CD4-positive, alpha-beta T cell treated with Interleukin-6 for 4 hours (primary cell): Measurements from ENCODE around the gene ART4.
A peak's percentile ranks its signal among the peaks of the same experiment; 100 is the strongest.

Experiments
- DNase-seq: peaks from one replicate; pipeline ENCODE4 v3.0.0-alpha.2; 2020; ENCODE audit warnings: mixed read lengths

Gene ART4, protein sequence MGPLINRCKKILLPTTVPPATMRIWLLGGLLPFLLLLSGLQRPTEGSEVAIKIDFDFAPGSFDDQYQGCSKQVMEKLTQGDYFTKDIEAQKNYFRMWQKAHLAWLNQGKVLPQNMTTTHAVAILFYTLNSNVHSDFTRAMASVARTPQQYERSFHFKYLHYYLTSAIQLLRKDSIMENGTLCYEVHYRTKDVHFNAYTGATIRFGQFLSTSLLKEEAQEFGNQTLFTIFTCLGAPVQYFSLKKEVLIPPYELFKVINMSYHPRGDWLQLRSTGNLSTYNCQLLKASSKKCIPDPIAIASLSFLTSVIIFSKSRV

DNA sequence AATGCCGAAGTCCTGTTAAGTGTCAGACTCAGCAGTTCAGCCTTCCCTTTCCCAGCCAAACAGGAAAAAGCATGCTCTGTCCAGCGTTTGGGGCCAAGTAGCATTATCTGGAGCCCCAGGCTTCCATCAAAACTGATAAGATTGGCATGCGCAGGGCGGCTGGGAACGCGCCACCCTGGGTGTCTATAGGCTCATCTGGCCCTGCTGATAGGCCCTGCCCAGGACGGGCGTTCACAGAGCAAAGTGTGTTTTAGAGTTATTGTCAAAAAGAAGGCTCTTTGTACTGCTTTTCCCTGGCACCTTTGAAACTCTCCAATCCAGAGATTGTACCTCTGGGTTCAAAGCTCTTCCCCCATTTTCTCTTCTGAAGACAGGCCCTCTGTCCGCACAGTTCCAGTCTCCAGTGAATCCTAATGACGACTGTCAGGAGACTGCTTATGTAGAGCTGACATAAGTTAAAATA, at the start of gene ART4:
Gene ART4, minus strand, starts transcription at position 102 of the 463 bp plus-strand sequence. CDS start 413 bp downstream, outside the sequence.
- DNase-seq, result no peak

DNA sequence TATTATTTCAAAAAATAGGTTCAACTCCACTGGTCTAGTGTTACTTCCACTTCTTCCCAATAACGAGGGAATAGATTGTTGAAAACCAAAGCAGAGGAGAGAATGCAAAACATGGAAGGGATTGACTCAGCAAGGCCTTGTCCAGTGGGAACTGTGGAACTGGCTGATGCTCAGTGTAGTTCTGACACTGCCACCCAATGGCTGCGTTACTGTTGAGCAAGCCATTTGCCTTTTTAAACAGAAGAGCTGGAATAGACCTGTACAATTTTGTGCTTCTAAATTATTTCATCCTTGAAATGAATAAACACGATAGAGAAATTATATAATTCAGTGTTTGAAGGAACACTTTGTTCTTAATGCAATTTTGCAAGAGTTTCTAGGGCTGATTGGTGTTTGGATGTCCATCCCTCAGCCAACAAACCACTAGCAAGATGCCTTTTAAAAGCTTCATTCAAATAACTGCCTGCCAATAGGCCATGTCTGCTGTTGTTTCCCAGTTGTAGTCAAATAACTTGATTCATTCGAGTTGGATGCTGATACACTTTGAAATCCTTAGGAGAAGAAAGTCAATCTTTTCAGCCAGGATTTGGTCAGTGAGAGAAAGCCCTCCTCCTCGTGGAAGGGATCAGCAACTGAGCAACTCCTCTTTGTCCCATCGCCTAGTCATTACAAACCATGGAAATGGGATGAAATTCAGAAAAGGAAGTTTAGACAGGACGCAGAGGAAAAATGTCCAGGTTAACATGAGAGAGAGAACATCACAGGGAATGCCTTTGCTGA, 49.6 kb upstream of the ART4 start:
- no peak for DNase-seq

DNA sequence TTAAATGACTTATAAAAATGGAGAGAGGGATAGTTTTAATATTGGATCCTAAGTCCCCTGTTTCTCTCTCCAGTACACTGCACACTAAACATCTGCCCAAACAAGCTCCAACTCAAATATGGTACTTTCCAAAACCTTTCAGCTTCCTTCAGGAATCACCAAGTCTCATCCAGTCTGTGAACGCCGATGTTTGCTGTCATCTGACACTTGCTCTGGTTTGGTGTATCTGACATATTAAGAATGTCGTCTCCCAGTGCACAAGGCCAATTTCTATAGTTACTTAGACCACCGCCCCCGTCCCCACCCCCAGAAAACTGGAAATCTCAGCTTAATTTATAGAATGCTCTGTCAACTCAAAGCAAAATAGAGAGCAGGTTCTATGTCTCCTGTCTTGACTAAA, 47.4 kb upstream of the ART4 start:
- no peak for DNase-seq

DNA sequence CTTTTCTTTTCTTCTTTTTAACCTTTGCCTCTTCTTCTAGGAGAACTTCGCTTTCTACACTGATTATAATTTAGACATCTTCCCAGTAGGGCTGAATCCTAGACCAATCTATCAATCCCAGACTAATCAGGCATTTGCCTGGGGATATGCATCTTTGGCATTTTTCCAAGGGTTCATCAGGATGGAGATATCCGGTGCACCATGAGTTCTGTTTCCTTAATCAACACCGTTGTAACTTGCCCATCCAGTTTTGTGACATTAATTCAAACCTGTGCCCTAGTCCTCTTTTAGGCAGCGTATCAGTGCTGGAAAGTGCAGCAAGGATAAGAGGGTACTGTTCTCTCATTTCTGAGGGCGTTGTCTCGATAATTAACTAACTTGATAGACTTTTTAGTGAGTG, 42.9 kb upstream of the ART4 start:
- DNase-seq, result no peak

DNA sequence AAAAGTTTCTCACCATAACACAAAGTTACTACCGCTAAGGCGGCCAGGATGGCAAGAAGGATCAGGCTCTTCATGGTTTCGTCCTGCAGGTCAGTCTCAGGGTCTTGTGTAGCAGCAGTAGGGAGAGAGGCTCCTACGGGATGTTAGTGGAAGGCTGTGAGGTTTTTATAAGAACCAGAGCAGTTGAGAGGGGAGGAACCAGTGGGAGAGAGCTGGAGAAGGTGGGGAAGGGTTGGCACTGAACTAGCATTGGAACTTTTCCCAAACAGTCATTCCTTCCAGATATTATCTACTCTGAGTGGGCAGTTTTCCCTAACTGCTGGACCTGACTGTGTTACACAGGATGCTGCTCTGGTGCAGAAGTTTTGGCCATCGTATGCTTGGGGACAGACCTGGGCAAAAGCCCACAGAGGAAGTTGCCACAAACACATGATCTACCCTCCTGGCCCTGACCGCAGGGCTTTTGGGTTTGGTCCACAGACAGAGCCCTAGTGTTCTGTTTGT, 42.4 kb upstream of the ART4 start, which contains the start of gene MGP:
Gene MGP, minus strand, starts transcription at position 137 of the 504 bp plus-strand sequence. Its CDS starts 63 bp downstream, at position 74.
- no peak for DNase-seq

DNA sequence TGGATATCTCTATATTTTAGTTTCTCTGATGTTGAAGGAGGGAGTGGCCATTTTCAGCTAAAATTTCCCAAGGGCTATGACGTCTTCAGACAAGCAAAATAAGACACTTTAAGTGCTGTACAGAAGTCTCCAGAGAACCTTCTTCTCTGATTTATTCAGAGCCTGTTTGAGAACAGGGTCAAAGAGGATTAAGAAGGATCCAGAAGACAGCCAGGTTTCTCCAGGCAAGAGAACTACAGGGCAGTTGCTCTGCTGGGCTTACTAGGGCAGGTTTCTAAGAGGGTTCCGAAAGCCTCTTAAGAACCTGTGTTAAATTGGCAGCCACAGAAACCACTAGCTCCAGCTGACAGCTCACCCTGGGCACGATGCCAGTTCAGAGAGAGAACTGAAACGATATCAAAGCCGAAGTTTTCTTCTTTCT, 41.1 kb upstream of the ART4 start:
- peak; percentile 92 for DNase-seq

DNA sequence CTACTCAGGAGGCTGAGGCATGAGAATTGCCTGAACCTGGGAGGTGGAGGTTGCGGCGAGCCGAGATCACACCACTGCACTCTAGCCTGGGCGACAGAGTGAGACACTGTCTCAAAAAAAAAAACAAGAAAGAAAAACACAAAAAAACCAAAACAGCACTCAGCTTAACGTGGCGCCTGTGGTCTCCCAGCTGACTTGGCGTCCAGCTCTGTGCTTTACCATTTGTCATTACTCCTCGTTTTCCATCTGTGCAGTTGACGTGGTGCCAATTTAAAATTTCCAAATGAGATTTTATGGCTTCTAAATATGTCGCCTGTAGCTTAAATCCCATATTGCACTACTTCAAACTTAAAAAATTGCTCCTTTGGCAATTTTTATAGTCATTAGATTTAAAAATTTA, 40.4 kb upstream of the ART4 start:
- DNase-seq, result no peak

DNA sequence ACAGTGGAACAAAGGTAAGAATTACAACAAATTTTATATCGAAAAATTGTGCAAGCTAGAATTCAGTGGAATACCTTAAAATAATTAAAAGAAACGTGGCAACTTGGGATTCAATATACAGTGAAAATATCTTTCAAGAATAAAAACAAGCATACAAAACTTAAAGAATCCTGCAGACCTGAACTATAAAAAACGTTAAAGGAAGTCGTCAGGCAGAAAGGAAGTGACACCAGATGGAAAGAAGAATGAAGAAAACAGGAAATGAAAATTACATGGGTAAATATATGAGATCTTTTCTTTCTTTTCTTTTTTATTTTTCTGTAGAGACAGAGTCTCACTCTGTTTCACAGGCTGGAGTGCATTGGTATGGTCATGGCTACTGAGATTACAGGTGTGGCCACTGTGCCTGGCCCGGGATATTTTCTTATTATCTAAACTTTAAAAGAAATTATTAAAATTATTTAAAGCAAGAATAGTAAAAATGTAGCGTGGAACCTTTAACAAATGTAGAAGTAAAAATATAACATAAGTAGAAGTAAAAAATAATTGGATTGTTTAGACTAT, 37.6 kb upstream of the ART4 start:
- DNase-seq, result no peak

DNA sequence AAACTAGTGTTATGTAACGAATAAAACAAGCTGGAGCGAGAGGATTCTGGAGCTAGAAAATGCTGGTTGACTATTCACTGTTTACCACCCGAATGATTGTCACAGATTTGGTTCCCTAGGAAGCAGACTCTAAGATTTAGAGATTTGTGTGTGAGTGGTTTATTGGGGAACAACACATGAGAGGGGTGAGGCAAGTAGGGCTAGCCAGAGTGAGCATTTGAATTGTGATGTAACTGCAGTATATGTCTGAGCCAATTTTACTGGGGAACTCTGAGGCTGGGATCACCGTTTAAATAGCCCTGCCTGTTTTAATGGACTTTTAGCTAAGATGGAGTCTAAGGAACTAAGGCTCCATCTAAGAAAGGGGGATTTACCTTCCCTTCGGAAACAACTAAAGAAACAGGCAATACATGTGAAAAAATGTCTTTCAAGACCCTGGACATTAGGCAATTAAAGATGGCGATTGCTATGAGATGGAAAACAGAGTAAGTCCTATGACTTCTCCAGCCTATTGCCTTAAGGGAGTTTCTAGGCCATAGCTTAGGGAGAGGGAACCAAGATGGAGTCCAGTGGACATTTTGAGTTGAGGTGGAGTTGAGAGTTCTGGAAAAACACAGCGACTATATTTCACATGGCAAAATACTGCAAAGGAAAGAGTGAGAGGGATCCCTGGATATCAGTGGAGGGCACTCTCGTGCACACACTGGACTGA, 36.1 kb upstream of the ART4 start:
- no peak for DNase-seq

DNA sequence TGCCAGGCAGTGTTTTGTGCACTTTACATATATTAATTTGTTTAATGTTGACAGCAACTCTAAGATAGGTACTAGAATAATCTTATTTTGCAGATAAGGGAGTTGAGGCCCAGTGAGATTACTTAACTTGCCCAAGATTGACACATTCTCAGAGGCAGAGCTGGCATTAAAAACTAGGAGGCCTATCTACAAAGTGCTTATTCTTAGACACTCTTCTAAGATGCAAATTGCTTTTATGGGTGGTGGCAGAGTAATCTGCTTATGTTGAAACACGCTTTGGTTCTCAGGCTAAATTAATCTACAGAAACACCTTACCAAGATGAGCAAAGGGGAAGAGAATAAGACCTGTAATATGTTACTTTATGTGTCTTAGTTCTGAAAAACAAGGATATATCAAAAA, 35.2 kb upstream of the ART4 start:
- no peak for DNase-seq

DNA sequence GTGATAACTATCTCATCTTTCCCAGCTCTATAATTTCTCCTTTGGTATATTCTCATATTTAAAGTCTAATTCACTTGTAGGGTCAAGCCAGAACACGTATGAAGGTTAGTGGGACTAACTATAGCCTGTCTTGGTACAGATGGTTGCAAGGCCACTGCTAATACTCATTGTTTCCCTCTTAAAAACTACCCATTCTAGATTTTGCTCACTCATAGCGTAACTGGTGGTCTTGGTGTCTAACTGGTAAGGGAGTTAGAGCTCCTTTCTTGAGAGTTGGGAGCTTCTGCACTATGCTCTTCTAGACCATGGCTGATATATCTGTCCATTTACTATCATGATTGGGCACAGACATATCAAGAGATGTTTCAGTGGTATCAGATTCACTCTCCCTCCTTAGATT, 33.5 kb upstream of the ART4 start:
- DNase-seq, result no peak

DNA sequence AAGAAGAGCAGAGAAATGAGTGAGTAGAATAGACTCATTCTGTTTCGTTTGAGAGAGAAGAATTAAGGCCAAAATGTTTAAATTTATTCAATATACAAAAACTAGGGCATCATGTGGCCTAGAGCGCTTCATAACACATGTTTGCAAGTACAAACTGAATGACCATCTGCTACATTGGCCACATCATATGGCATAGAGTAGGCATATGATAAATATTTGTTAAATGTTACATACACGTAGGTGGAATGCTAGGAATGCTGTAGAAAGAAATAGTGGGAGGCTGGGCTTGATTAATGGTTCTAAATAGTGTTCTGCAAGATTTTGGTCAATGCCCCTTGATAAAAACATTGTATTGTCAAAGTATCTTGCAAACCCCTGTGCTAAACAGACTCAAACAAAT, 31.6 kb upstream of the ART4 start:
- DNase-seq, result no peak

DNA sequence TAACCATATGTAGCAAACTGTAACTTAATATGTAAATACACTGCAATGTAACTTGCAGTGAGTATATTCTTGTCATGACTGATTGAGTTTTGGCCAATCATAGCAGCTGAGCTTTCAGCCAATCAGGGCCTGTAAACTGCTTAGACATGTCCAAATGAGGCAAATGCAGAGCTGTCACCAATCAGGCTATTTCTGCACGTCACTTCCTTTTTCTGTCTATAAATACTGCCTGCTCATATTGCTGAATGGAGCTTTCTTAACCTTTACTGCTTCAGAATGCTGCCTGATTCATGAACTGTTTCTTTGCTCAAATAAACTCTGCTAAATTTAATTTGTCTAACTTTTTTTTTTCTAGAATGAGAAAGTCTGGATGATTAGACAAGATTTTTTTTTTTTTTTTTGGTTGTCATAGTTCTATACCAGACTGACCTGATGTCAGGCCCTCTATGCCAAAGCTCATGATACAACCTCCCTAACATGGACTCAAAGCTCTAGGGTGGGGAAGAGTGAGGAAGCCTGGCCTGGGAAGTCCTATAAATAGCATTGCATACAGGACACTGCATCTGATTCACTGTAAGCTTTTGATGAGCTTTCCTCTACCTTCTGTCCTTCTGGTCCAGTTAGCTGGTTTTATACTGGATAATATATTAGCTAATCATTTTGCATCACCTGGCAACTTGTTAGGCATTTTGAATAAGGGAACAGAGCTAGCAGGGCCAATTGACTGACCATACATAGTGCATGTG, 30.3 kb upstream of the ART4 start:
- no peak for DNase-seq

DNA sequence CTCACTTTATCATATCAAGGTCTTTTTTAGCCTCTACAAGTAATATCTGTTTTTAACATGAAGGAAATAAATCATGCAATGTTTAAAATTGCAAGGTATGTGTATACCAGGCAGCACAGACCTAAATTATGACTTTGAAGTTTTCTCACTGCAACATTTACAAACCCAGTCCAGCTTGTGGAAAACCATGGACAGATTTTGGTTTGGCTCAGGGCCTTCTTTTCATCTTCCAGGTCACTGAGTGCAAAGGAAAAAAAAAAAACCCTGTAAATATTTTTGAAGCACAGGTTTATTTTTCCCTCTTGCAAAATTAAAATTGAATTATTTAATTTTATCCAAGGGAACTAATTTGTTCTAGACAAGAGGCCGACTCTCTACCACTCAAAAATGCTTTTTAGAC, 28.6 kb upstream of the ART4 start:
- no peak for DNase-seq

DNA sequence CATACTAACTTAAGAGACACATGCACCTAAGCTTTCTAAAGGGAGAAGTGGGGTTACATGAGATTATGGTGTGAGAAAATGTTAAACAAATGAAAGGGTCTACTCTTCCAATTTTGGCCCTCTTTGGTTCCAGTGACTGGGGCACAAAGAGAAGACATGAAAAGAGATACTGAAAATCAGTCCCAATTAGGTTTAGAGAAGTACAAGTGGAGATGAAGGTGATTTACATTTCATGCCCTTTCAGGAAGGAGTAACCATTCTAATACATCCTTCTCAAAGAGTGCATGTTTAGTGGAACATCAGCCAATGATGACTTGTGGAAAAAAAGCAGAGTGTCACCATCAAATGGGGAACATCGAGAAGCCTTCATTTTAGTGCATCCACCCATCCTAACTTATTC, 27.9 kb upstream of the ART4 start:
- DNase-seq, result no peak

DNA sequence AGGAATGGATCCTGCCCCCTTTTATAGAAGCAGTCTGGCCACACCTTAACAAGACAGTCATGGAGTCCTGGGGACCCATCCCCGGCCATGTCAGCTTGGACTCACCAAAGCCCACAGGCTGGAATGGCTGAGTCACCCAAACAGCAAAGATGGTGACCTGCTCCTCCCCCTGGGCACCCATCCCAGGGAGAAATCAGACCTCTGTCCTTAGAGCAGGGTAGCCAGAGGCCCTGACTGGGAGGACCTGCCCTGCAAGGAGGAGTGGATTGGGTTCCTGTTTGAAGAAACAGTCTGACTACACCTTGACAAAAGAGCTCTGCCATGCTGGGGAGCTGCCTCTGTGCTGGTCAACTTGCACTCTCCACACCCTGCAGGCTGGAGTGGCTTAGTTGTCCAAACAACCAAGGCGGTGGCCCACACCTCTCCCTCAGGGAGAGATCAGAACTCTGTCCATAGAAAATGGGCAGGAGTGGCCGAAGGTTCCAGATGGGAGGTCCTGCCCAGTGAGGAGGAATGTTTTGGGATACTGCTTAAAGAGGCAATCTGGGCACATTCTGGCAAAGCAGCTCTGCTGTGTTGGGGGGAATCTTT, 25.7 kb upstream of the ART4 start:
- no peak for DNase-seq

DNA sequence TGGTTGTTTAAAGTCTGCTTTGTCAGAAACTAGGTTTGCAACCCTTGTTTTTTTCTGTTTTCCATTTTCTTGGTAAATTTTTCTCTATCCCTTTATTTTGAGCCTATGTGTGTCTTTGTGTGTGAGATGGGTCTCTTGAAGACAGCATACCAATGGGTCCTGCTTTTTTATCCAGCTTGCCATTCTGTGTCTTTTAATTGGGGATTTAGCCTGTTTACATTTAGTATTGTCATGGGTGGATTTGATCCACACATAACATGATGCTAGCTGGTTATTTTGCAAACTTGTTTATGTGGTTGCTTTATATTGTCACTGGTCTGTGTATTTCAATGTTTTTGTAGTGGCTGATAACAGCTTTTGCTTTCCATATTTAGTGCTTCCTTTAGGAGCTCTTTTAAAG, 17.2 kb upstream of the ART4 start:
- no peak for DNase-seq

DNA sequence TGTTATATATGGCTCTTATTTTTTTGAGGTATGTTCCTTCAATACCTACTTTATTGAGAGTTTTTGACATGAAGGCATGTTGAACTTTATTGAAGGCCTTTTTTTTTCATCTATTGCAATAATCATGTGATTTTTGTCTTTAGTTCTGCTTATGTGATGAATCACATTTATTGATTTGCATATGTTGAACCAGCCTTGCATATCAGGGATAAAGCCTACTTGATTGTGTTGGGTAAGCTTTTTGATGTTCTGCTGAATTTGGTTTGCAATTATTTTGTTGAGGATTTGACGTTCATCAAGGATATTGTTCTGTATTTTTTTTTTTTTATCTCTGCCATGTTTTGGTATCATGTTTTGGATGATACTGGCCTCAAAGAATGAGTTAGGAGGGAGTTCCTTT, 15.2 kb upstream of the ART4 start:
- DNase-seq, result no peak

DNA sequence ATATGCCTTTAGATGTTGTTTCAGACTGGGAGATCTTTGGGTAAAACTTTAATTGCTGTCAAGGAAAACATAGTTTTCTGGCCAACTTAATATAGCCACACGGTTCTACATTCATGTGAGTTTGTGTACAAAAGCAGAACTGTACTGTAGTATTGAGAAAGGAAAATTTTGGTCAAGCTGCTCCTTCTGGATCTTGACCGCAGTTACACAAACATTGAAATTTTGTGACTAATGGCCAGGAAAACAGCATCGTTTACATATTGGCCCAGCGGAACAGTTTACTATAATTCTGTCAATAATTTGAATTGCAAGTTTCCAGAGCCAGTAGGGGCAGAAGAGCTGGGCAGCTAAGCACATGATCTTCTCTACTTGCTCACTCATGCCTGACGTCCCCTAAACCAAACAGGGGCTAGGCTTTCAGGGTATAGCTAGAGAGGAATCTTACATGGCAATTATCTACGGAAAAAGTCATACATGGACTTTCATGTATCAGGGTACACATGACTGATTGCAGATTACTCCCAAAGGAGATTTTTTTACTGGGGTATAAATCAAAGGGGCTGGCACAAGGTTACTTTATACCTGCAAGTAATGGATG, 11.4 kb upstream of the ART4 start:
- no peak for DNase-seq

DNA sequence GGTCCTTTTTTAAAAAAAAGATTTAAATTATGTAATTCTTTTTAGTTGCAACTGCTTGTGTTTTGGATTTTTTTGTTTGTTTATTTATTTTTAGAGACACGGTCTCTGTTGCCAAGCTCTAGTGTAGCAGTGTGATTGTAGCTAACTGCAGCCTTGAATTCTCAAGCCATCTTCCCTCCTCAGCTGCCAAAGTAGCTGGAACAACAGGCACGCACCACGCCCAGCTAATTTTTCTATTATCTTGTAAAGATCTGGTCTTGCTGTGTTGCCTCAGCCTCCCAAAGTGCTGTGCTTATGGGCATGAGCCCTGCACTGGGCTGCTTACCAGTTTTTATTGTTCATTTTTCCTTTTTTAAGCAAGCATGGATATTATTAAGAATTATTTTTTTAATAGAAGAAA, 10.6 kb upstream of the ART4 start:
- DNase-seq, result no peak

DNA sequence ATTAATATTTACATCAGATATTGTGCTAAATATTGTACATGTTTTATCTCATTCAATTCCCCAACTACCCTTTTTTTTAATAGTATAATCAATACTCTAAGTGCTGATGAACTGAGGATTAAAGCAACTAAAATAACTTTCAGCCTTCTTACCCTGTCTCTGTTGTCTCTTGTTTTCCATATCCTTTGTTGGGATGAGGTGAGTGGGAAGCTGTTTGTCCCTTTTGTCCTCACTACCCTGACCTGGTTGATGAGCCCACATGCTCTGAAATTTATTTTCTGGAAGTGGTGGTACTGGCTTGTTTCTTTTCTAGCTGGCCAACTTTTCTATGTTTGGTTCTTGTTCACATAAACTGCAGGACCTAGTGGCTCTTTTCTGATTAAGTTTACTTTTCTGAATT, 9.6 kb upstream of the ART4 start:
- DNase-seq, result no peak
